ENCODE measurements around the gene RAC2. TPM values are rescaled to one million over a fixed set of nuclear protein-coding genes. Genes with fewer than 3 reads are reported as not detected.

The RAC2 gene
- total and polyA plus RNA-seq, 2 of the 8 experiments (the other 6 are each of a cell fraction or from before 2014, with no cell fraction given) = 2.3 to 4.3 TPM

- no peak overlapping the region for H3K4me3 ChIP-seq (ENCODE audit: extremely low read depth in 1 of 4, insufficient read depth in 2 of 4, low read depth in 3 of 4, low read length in 4 of 4)
- no peak overlapping the region for H4K91ac ChIP-seq (replicated peaks; ENCODE audit: insufficient read length, low read length)
- no peak overlapping the region for H2BK5ac ChIP-seq (ENCODE audit: low read depth, low read length)
- DNase-seq (ENCODE audit: low read depth in 1 of 2, low spot score in 2 of 2) (no peak), FAIRE-seq (no peak)
- no peak overlapping the region for H3K27ac ChIP-seq (ENCODE audit: low read depth, low read length)
- no peak overlapping the region for H2AFZ ChIP-seq (ENCODE audit: low read length)
- no peak overlapping the region for H2BK20ac ChIP-seq (ENCODE audit: low read length)
- no peak overlapping the region for H2BK120ac ChIP-seq (replicated peaks; ENCODE audit: low read depth, low read length)
- no peaks in the 10 kb centered on the region for H3K79me2 ChIP-seq (ENCODE audit: control insufficient read depth in 1 of 2, insufficient read depth in 2 of 2, low read length in 2 of 2)
- H3K14ac ChIP-seq (ENCODE audit: insufficient read length) = no peak overlapping the region
- no peaks in the 10 kb centered on the region for H3K23me2 ChIP-seq (ENCODE audit: low read depth, low read length)
- no peak overlapping the region for H4K5ac ChIP-seq (ENCODE audit: insufficient read length, low read depth, low read length)
- H3K56ac ChIP-seq (replicated peaks; ENCODE audit: insufficient read length, low read depth, low read length) = no peak overlapping the region
- 88% methylated on average over 5 of the region's 5 CpGs; no CpG with 5 or more reads in 1 of the 2 experiments for WGBS, 2 experiments (ENCODE audit: extremely low coverage in 1 of 2, insufficient coverage in 1 of 2, insufficient read length in 1 of 2, insufficient replicate concordance in 2 of 2, low coverage in 1 of 2, low lambda C conversion rate in 2 of 2, missing lambda C conversion rate in 1 of 2)
- H2AK5ac ChIP-seq (ENCODE audit: low read depth, low read length) = peak overlapping the region; percentile 42; the same call in 1 of the 2 replicates
- no peaks in the 10 kb centered on the region for H3K9me3 ChIP-seq (ENCODE audit: insufficient read depth in 2 of 2, low read depth in 1 of 2, low read length in 1 of 2)
- H2BK15ac ChIP-seq (ENCODE audit: low read length) = no peak overlapping the region
- no peak overlapping the region for H3K4ac ChIP-seq (replicated peaks; ENCODE audit: insufficient read length, low read depth, low read length)
- H3K36me3 ChIP-seq (ENCODE audit: control insufficient read depth in 2 of 4, insufficient read depth in 4 of 4, low read length in 3 of 4) = no peaks in the 10 kb centered on the region
- ChIA-PET POLR2A (ENCODE audit: partially characterized antibody) (no interaction called here), CTCF (ENCODE audit: partially characterized antibody) (interaction anchor here (1.3 to 3.5 kb wide), 4 partner anchors 11 to 38 kb away, joined by 3 to 25 read pairs (median 7); no protein-coding TSS in a partner anchor)
- H3K23ac ChIP-seq (ENCODE audit: insufficient read length) = no peak overlapping the region
- no peak overlapping the region for H3K4me2 ChIP-seq (ENCODE audit: insufficient read depth in 1 of 2, low read depth in 2 of 2, low read length in 2 of 2)
- no peak overlapping the region for H3K18ac ChIP-seq (ENCODE audit: extremely low read depth, low read length)
- TF ChIP-seq MAX (IDR thresholded peaks at IDR 0.05) = no peak
- no peak for TF ChIP-seq KDM5A (IDR thresholded peaks at IDR 0.05; ENCODE audit: low read length)
- TF ChIP-seq RAD21 (IDR thresholded peaks at IDR 0.05 in 1 of 2, conservative IDR thresholded peaks at IDR 0.05 in 1 of 2; ENCODE audit: low read depth in 2 of 2, low read length in 2 of 2) = no peak
- no peak for TF ChIP-seq PHF8 (conservative IDR thresholded peaks at IDR 0.05; ENCODE audit: low read depth, low read length)
- no peak for TF ChIP-seq ZNF274 (IDR thresholded peaks at IDR 0.05; ENCODE audit: borderline replicate concordance, extremely low read depth, low read length)
- no peak for TF ChIP-seq SRF (IDR thresholded peaks at IDR 0.05; ENCODE audit: low read depth, low read length)
- no peak for TF ChIP-seq JUN (IDR thresholded peaks at IDR 0.05; ENCODE audit: low read depth, low read length)
- TF ChIP-seq GTF2F1 (IDR thresholded peaks at IDR 0.05; ENCODE audit: borderline replicate concordance, low read depth, low read length) = no peak
- H3K79me1 ChIP-seq (ENCODE audit: low read depth, low read length) = no peaks in the 10 kb centered on the region
- no peaks in the 10 kb centered on the region; a peak in 1 of 7 replicates for H3K27me3 ChIP-seq (replicated peaks in 1 of 4; ENCODE audit: control insufficient read depth in 3 of 4, extremely low read depth in 1 of 4, insufficient read depth in 3 of 4, low read length in 3 of 4)
- peaks cover 0 to 2% (median 0%) of the 10 kb centered on the region in 4 experiments; a peak in 1 of 7 replicates for H3K4me1 ChIP-seq (replicated peaks in 1 of 4; ENCODE audit: control insufficient read depth in 3 of 4, insufficient read depth in 4 of 4, low read length in 3 of 4)
- H3K9ac ChIP-seq (replicated peaks in 1 of 4; ENCODE audit: extremely low read depth in 1 of 4, low read depth in 3 of 4, low read length in 3 of 4) = no peak overlapping the region
- H4K20me1 ChIP-seq (replicated peaks in 1 of 2; ENCODE audit: control insufficient read depth in 1 of 2, insufficient read depth in 2 of 2, low read length in 2 of 2) = no peaks in the 10 kb centered on the region
- no peak overlapping the region for H4K8ac ChIP-seq (ENCODE audit: extremely low read depth, insufficient read depth, low read length)
- no peak overlapping the region for H2BK12ac ChIP-seq (ENCODE audit: low read depth, low read length)
Observed at GRCh38 chr22:37278261-37278660, 34.2 kb upstream of the RAC2 start.
